Left forelimb (tissue), 1 donor: ENCODE measurements around the gene DYRK1B.
"Not testable (repeated sequence)": the region's sequence is repeated elsewhere in the genome, so short reads cannot be mapped to it uniquely, and the experiment has no call there.

ENCODE experiments used
- DNase-seq: peaks from one replicate; pipeline ENCODE4 v3.0.0-alpha.2; 2018; ENCODE audit warnings: low spot score

Gene DYRK1B

DNA sequence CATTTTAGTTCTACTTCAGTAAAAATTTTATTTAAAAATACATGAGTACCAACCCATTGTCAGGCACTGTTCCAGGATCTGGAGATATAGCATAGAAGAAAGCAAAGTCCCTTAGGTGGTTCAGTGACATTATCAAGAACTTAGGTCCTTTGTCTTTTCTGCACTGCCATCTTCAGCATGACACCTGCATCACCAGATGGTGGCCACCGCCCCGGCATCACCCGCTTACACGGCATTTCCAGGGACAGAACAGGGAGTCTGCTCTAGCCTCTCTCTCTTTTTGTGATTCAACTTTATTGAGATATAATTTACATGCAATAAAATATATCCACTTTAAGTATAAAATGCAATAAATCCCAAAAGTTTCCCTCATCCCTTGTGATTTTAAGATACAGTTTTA, 23.5 kb downstream of the DYRK1B start:
- DNase-seq, result no peak

DNA sequence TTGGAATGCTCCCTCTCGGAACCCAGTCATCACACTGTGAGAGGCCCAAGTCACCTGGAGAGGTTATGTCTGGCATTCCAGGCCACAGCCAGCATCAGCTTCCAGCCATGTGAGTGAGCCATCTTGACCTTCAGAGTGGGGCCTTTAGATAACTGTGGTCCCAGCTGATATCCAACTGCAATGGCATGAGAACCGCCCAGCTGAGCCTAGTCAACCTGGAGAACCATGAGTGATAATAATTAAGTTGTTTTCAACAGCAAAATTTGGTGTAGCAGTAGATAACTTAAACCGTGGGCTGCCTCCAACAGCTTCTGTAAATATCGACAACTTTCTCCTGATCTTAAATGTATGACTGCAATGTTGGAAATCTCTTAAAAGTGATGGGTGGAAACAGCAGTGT, 24.6 kb downstream of the DYRK1B start:
- DNase-seq, result no peak

DNA sequence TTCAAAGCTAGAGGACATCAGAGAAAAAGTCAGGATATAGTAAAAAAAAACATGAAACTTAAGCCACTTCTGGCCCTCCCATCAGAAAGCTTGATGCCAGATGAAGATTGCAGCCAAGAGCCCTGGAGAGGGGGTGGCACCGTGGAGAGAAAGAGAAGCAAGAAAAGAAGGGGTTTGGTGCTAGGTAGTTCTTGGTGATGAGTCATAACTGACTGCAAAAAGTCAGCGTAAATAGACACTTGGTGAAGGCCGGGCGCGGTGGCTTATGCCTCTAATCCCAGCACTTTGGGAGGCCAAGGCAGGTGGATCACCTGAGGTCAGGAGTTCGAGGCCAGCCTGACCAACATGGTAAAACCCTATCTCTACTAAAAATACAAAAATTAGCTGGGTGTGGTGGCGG, 25.3 kb downstream of the DYRK1B start:
- DNase-seq, result not testable (repeated sequence)

DNA sequence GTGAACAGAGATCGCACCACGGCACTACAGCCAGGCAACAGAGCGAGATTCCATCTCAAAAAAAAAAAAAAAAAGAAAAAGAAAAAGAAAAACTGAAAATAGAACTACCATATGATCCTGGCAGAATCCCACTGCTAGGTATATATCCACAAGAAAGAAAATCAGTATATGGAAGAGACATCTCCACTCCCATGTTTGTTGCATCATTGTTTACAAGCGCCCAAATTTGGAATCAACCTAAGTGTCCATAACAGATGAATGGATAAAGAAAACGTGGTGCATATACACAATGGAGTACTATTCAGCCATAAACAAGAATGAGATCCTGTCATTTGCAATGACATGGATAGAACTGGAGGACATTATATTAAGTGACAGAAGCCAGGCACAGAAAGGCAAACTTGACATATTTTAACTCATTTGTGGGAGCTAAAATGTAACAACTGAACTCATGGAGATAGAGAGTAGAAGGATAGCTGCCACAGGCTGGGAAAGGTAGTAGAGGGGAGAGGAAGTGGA, 26.1 kb downstream of the DYRK1B start:
- DNase-seq, result no peak

DNA sequence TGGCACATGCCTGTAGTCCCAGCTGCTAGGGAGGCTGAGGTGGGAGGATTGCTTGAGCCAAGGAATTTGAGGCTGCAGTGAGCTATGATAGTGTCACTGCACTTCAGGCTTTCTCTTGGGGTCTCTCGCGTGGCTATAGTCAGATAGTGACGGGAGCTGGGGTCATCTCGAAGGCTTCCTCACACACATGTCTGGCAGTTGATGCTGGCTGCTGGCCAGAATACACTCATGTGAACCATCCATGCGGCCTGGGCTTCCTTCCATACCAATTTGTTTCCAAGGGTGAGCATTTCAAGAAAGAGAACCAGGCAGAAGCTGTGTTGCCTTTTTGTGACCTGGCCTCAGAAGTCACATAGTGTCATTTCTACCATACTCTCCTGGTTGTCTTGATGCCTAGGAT, 28.9 kb downstream of the DYRK1B start:
- DNase-seq, result no peak

DNA sequence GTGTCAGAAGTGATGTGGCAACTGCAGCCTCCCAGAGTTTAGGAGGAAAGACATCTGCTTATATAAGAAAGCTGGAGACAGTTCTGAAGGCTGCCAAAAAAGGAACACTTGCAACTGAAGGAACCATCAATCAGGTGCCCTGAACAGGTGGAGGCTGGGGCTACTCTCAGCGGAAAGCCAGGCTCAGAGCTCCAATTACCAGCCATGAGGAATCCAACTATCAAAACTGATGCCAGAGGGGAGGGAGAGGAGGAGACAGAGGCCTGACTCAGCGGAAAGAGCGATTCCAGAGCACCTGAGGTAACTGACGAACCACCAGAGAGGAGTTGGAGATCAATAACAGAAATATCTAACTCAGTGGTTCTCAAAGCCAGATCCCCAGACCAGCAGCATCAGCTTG, 31.0 kb downstream of the DYRK1B start:
- DNase-seq, result no peak

DNA sequence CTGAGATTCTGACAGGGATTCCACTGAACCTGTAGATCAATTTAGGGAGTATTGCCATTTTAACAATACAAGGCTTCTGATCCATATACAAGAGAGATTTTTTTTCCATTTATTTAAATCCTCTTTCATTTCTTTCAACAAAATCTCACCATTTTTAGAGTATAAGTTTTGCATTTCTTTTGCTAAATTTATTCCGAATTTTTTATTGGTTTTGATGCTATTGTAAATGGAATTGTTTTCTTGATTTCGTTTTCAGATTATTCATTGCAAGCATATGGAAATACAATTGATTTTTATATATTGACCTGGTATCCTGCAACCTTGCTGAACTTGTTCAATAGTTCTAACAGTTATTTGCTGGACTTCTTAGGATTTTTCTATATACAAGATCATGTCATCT, 36.9 kb downstream of the DYRK1B start:
- no peak for DNase-seq

DNA sequence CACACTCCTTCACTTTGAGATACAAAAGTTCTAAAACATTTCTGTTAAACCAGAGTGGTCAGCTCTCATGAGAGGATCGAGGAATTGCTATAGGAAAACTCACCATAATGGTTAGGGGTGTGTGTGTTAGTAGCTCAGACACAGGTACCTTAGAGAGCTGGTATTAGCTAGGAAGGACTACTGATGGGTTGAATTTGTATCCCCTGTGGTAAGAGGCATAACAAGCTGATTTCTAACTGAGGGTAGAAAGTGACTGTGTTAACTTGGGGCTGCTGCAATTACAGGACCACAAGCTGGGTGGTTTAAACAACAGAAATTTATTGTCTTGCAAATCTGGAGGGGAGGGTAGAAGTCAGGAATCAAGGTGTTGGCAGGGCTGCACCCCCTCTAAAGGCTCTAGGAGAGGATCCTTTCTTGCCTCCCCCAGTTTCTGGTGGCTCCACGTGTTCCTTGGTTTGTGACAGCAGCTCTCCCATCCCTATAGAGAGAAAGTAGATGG, 37.9 kb downstream of the DYRK1B start:
- DNase-seq, result no peak

DNA sequence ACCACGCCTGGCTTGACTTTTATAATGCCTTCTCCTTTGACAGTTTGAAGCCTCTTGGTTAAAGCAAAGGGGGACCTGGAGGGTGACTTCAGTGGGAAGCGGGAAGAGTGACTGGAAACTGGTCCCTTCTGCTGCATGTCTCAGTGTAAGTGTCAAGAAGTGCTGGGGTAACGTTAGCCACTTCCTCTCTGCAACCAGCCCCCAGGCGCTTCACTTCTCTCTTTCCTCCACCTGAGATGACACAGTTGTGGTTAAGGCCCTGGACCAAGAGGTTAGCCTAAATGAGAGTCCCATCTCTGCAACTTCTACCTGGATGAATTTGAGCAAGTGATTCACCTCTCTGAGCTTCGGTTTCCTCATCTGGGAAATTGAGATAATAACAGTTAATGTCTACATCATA, 39.0 kb downstream of the DYRK1B start:
- DNase-seq, result no peak

DNA sequence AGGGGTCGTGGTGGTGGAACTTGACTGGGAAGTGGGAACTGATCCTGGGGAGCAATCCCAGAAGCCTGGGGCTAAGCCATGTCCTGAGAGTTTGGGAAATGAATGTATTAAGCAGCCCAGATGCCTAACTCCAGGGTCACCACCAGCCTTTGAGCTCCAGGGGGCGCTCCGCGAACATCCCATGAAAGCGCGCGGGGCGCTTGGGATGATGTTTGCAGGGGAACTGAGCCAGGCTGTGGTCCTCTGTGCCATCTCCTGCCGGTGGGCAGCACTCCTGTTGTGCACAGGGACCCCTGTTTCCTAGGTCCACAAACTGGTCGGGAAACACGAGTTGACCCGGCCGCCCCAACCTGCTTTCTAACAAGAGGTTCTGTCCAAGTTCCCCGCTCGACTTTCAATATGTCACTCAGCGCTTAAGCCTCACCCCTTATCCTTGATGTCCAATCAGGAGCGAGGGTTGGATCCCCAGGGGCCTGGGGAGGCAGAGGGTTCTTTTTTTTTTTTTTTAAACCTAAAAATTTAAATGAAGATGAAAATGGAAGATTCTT, 40.9 kb downstream of the DYRK1B start:
- DNase-seq, result peak; percentile 88

DNA sequence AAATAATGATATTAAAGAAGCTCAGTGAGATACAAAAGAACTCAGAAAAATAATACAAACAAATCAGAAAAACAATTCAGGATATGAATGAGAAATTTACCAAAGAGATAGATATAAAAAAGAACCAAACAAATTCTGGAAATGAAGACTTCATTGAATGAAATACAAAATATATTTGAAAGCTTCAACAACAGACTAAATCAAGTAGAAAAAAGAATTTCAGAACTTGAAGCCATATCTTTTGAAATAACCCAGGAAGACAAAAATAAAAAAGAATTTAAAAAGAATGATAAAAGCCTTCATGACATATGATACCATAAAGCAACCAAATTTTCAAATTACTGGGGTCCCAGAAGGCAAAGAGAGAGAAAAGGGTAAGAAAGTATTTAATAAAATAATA, 45.7 kb downstream of the DYRK1B start:
- no peak for DNase-seq

DNA sequence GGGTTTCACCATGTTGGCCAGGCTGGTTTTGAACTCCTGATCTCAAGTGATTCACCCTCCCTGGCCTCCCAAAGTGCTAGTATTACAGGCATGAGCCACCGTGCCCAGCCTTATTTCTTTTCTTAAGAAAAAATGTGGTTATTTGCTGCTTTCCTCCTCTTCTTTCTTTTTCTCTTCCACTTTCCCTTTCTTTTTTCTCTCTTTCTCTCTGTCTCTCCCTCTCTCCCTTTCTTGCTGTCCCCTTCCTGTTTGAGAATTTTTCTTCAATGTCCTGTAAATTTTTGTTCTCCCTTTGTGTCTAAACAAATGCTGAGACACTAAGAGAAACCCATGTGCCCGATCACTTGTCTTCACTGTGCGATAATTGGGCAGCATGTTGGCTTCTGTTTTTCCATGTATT, 53.1 kb downstream of the DYRK1B start:
- no peak for DNase-seq

DNA sequence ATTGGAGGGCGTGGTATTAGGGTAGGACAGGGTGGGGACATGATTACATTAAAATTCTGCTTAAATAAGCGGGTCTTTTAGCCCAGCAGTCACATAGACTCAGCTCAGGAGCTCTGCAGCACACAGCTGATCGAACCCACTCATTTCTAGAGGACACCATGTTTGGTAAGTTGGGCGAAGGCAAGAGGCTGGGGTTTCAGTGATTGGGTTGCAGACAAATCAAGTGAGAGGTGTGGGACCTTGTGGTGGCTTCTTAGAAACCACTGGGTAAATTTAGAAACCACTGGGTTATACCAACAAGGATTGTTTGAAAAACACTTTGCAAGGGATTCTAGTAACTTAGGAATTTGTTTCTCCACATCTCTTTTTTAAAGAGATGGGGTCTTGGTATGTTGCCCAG, 55.2 kb downstream of the DYRK1B start, which contains the start of gene LEUTX:
TSS of gene LEUTX (plus strand) at position 92 of the 400 bp plus-strand sequence. CDS start at position 159, 67 bp downstream.
- DNase-seq, result no peak
